K562 (cell line): ENCODE results near the gene PODXL2. TPM values are rescaled to one million over a fixed set of nuclear protein-coding genes. Genes with fewer than 3 reads are reported as not detected.
A peak's percentile ranks its signal among the peaks of the same experiment; 100 is the strongest.

Experiments used
- ARID4B ChIP-seq: sonication (generic); formaldehyde crosslinking; IDR thresholded peaks from 2 replicates; pipeline ENCODE4 v1.8.0; 2022; ENCODE audit warnings: mild to moderate bottlenecking, missing genetic modification reagents
- EGR1 ChIP-seq: fragments of 450-650 bp; conservative IDR thresholded peaks from 2 replicates; pipeline ENCODE4 v1.6.1; 2017; ENCODE audit warnings: mild to moderate bottlenecking
- EP300 ChIP-seq: IDR thresholded peaks from 2 replicates; pipeline ENCODE4 v1.6.1; 2012; ENCODE audit warnings: low read length, improper control_type of control experiment
- FIP1L1 ChIP-seq: fragments of 200-400 bp; formaldehyde crosslinking; IDR thresholded peaks from 2 replicates; pipeline ENCODE4 v1.6.1; 2018; ENCODE audit warnings: mild to moderate bottlenecking, low read depth, low read length; ENCODE audit not compliant: poor library complexity, severe bottlenecking
- FOXK1 ChIP-seq: sonication (generic); formaldehyde crosslinking; IDR thresholded peaks from 2 replicates; pipeline ENCODE4 v1.8.0; 2022; ENCODE audit warnings: missing genetic modification reagents, mild to moderate bottlenecking, borderline replicate concordance
- GABPB2 ChIP-seq: fragments of 250-450 bp; sonication (Bioruptor Pico); conservative IDR thresholded peaks from 2 replicates; pipeline ENCODE4 v1.5.1; 2021; ENCODE audit warnings: mild to moderate bottlenecking
- GATAD2B ChIP-seq: fragments of 450-650 bp; IDR thresholded peaks from 2 replicates; pipeline ENCODE4 v1.6.1; 2017; ENCODE audit warnings: mild to moderate bottlenecking, borderline replicate concordance
- HNRNPH1 ChIP-seq: fragments of 200-400 bp; formaldehyde crosslinking; optimal IDR thresholded peaks from 2 replicates; pipeline ENCODE3; 2017; ENCODE audit warnings: low read depth, mild to moderate bottlenecking, low read length, moderate library complexity
- MAFF ChIP-seq: IDR thresholded peaks from 2 replicates; pipeline ENCODE4 v1.6.1; 2012; ENCODE audit warnings: low read length, improper control_type of control experiment
- NCOA2 ChIP-seq, 2 experiments: fragments of 450-650 bp; IDR thresholded peaks; 2 replicates each; pipeline ENCODE4 v1.6.1; 2018; ENCODE audit warnings: mild to moderate bottlenecking in 2 of 2, moderate library complexity in 1 of 2; ENCODE audit not compliant: partially characterized antibody in 2 of 2
- NFIC ChIP-seq: fragments of 450-650 bp; IDR thresholded peaks from 2 replicates; pipeline ENCODE4 v1.6.1; 2017; ENCODE audit warnings: mild to moderate bottlenecking, inconsistent platforms
- NFYB ChIP-seq: IDR thresholded peaks from 2 replicates; pipeline ENCODE4 v1.6.1; 2011; ENCODE audit warnings: mild to moderate bottlenecking, moderate library complexity; ENCODE audit not compliant: insufficient read length; ENCODE audit errors: extremely low read depth
- PML ChIP-seq: IDR thresholded peaks from 2 replicates; pipeline ENCODE4 v1.6.1; 2012; ENCODE audit warnings: low read length, inconsistent platforms
- PPARD ChIP-seq: fragments of 250-450 bp; sonication (Bioruptor Pico); IDR thresholded peaks from 2 replicates; pipeline ENCODE4 v1.8.0; 2022; ENCODE audit warnings: inconsistent platforms, mild to moderate bottlenecking, moderate library complexity
- RAD51 ChIP-seq: fragments of 450-650 bp; IDR thresholded peaks from 2 replicates; pipeline ENCODE4 v1.7.1; 2016; ENCODE audit warnings: low read depth, mild to moderate bottlenecking, borderline replicate concordance
- RBFOX2 ChIP-seq: fragments of 200-400 bp; formaldehyde crosslinking; IDR thresholded peaks from 2 replicates; pipeline ENCODE4 v1.6.1; 2017; ENCODE audit warnings: low read depth, mild to moderate bottlenecking, low read length, moderate library complexity
- RBM15 ChIP-seq: fragments of 200-400 bp; formaldehyde crosslinking; IDR thresholded peaks from 2 replicates; pipeline ENCODE4 v1.6.1; 2018; ENCODE audit warnings: mild to moderate bottlenecking, low read length, moderate library complexity; ENCODE audit not compliant: insufficient read depth
- XRCC5 ChIP-seq: fragments of 200-400 bp; formaldehyde crosslinking; IDR thresholded peaks from 2 replicates; pipeline ENCODE4 v1.6.1; 2017; ENCODE audit warnings: low read depth, mild to moderate bottlenecking, low read length
- ZFP1 ChIP-seq: fragments of 450-650 bp; formaldehyde crosslinking; IDR thresholded peaks from 2 replicates; pipeline ENCODE4 v1.4.0; 2020; ENCODE audit warnings: mild to moderate bottlenecking, mixed read lengths
- ZNF224 ChIP-seq: sonication (generic); formaldehyde crosslinking; IDR thresholded peaks from 2 replicates; pipeline ENCODE4 v1.8.0; 2022; ENCODE audit warnings: mild to moderate bottlenecking, missing genetic modification reagents
- ZNF253 ChIP-seq: fragments of 250-450 bp; sonication (Bioruptor Pico); conservative IDR thresholded peaks from 2 replicates; pipeline ENCODE4 v1.6.1; 2021; ENCODE audit warnings: mild to moderate bottlenecking
- ZNF639 ChIP-seq, 2 experiments: fragments of 200-800 bp in 1 of 2; sonication (Bioruptor generic) in 1 of 2; sonication (generic) in 1 of 2; formaldehyde crosslinking in 1 of 2; IDR thresholded peaks in 1 of 2; conservative IDR thresholded peaks in 1 of 2; 2 replicates each; pipeline versions ENCODE4 v1.5.0 to v1.6.1; 2016 to 2020; ENCODE audit warnings: missing compliant biosample characterization in 1 of 2, missing genetic modification characterization in 1 of 2, missing genetic modification reagents in 1 of 2
- ZNF76 ChIP-seq: fragments of 250-450 bp; sonication (Bioruptor Pico); IDR thresholded peaks from 2 replicates; pipeline ENCODE4 v1.4.0; 2020; ENCODE audit warnings: mild to moderate bottlenecking, moderate library complexity, borderline replicate concordance
- ZNF785 ChIP-seq: fragments of 250-450 bp; sonication (Bioruptor Pico); IDR thresholded peaks from 2 replicates; pipeline ENCODE4 v1.4.0; 2020; ENCODE audit warnings: mild to moderate bottlenecking
- polyA plus RNA-seq, 8 experiments: library from polyadenylated mRNA; depleted of rRNA in 4 of 8; stranded (reverse) in 5 of 8; unstranded in 3 of 8; fragments of >200 nt; fragmentation: Nextera tagmentation in 2 of 8; fragmentation: Illumina TruSeq in 1 of 8; extraction: Ambion mirVana in 2 of 8; extraction: Trizol in 1 of 8; gene quantifications; 2 replicates each; pipeline versions ENCODE4 v1.2.1 to v1.2.3, GENCODE V29; 2011 to 2014; ENCODE audit warnings: inconsistent platforms in 1 of 8, missing spikeins in 1 of 8
- total RNA-seq, 7 experiments: library from RNA; depleted of rRNA in 6 of 7; stranded (reverse); fragments of >200 nt in 6 of 7; fragmentation: Illumina TruSeq in 2 of 7; extraction: Trizol in 2 of 7; gene quantifications; 2 replicates each; pipeline versions ENCODE4 v1.2.1 to v1.2.3, GENCODE V29; 2011 to 2021; ENCODE audit warnings: low replicate concordance in 1 of 7

The PODXL2 gene
- total and polyA plus RNA-seq, 9 of the 15 experiments (the other 6 are each of a cell fraction or from before 2014, with no cell fraction given): 0.03 to 52.5 (median 21.9) TPM

- TF ChIP-seq GATAD2B: peak; percentile 84
- no peak for TF ChIP-seq RAD51
- TF ChIP-seq RBFOX2: peak; percentile 56
- TF ChIP-seq PPARD (CRISPR knock-in tag): no peak
- TF ChIP-seq ZFP1: no peak
- no peak for TF ChIP-seq ZNF253 (CRISPR knock-in tag)
- peak in 1 of 2 experiments; percentile 99 for TF ChIP-seq NCOA2 (IDR thresholded peaks at IDR 0.05; ENCODE audit: partially characterized antibody in 2 of 2)
- TF ChIP-seq EGR1: no peak
- TF ChIP-seq EP300: peak; percentile 18; the same call in 1 of the 2 replicates
- TF ChIP-seq FOXK1 (CRISPR knock-in tag): no peak
- no peak for TF ChIP-seq GABPB2 (CRISPR knock-in tag)
- no peak for TF ChIP-seq PML
- no peak for TF ChIP-seq ZNF785 (CRISPR knock-in tag)
- TF ChIP-seq ZNF224: no peak
- no peak for TF ChIP-seq NFIC
- TF ChIP-seq XRCC5: peak; percentile 70; the same call in 1 of the 2 replicates
- TF ChIP-seq NFYB: peak; percentile 69
- no peak for TF ChIP-seq ZNF76 (CRISPR knock-in tag)
- TF ChIP-seq ARID4B: peak; percentile 50
- TF ChIP-seq MAFF: no peak
- TF ChIP-seq ZNF639 (CRISPR knock-in tag; conservative IDR thresholded peaks at IDR 0.05 in 1 of 2, IDR thresholded peaks at IDR 0.05 in 1 of 2): no peak
- TF ChIP-seq RBM15: no peak
- peak; percentile 13 for TF ChIP-seq FIP1L1
- no peak for TF ChIP-seq HNRNPH1
Measured at GRCh38 chr3:127590593-127591465, 38.2 kb upstream of the PODXL2 start, which contains the start of gene TPRA1 (continued).
